ENCODE results near the gene TMEM132E. TPM values are rescaled to one million over a fixed set of nuclear protein-coding genes. Genes with fewer than 3 reads are reported as not detected.

The TMEM132E gene
- total and polyA plus RNA-seq, 10 of the 15 experiments (the other 5 are each of a cell fraction or from before 2014, with no cell fraction given), result not detected

DNA sequence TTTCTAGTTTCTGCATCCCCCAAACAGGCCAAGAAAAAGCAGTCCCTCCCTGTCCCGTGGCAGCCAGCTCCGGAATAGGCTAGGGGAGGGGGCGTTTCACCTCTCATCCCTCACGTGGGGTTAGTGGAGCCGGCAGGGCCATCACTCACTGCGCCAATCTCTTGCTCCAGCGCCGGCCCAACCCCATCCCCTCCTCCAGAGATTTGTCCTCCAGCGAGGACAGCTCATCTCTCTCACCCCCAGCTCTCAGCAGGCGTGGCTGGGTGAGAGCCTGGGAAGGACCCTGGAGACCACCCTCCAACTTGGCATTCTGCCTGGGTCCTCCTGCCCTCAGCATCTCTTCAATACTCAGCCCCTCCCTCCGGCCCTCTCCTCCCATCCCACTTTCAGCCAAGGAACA is 74.1 kb downstream of the TMEM132E start:
- no peak overlapping the region for H3K4me3 ChIP-seq
- no peak overlapping the region for H3K9ac ChIP-seq (ENCODE audit: control insufficient read depth, insufficient read depth, low read length)
- RAD21 ChIA-PET (ENCODE audit: unreplicated experiment), result no interaction called here
- FAIRE-seq (no peak), ATAC-seq (no peak), DNase-seq (ENCODE audit: low read depth, low spot score) (no peak)
- no peak overlapping the region for H2AFZ ChIP-seq (ENCODE audit: control insufficient read depth, low read depth, low read length)
- no peak overlapping the region for H3K4me2 ChIP-seq (ENCODE audit: control insufficient read depth, insufficient read depth)
- intact Hi-C loops (cut with micrococcal nuclease; ENCODE audit: unreplicated experiment) (no loop called here), in situ Hi-C loops (cut with MboI) (no loop called here)
- peaks cover 0 to 1% of the 10 kb centered on the region in 2 experiments; a peak in 3 of 4 replicates for H3K27me3 ChIP-seq (replicated peaks in 1 of 2; ENCODE audit: control insufficient read depth in 2 of 2, insufficient read depth in 2 of 2, low read length in 1 of 2)
- CTCF ChIA-PET, result interaction anchor here (0.6 kb wide), 1 partner anchor 16 kb away, joined by 4 read pairs; no protein-coding TSS in a partner anchor
- no TSS peak for BruUV-seq (replicated peaks)
- H3K79me2 ChIP-seq (ENCODE audit: control insufficient read depth, insufficient read depth, low read length), result no peaks in the 10 kb centered on the region
- H4K20me1 ChIP-seq (ENCODE audit: control insufficient read depth, insufficient read depth), result no peaks in the 10 kb centered on the region
- no peaks in the 10 kb centered on the region for H3K4me1 ChIP-seq (ENCODE audit: control insufficient read depth, insufficient read depth, low read length)
- 0% methylated on average over 10 of the region's 11 CpGs for WGBS (ENCODE audit: insufficient coverage, insufficient replicate concordance, low lambda C conversion rate, missing lambda C conversion rate)
- no peaks in the 10 kb centered on the region for H3K36me3 ChIP-seq (ENCODE audit: control insufficient read depth in 2 of 2, insufficient read depth in 2 of 2, low read length in 1 of 2)
- POLR2A ChIA-PET, result no interaction called here
- no peaks in the 10 kb centered on the region for H3K9me3 ChIP-seq (replicated peaks; ENCODE audit: control insufficient read depth, insufficient read depth, low read length)
- no peak overlapping the region for H3K27ac ChIP-seq (ENCODE audit: control insufficient read depth, insufficient read depth)
- SMC1A ChIA-PET (ENCODE audit: uncharacterized antibody, unreplicated experiment), result no interaction called here
- no peak for TF ChIP-seq RB1 (IDR thresholded peaks at IDR 0.05; ENCODE audit: borderline replicate concordance)
- TF ChIP-seq, protein P1, sequence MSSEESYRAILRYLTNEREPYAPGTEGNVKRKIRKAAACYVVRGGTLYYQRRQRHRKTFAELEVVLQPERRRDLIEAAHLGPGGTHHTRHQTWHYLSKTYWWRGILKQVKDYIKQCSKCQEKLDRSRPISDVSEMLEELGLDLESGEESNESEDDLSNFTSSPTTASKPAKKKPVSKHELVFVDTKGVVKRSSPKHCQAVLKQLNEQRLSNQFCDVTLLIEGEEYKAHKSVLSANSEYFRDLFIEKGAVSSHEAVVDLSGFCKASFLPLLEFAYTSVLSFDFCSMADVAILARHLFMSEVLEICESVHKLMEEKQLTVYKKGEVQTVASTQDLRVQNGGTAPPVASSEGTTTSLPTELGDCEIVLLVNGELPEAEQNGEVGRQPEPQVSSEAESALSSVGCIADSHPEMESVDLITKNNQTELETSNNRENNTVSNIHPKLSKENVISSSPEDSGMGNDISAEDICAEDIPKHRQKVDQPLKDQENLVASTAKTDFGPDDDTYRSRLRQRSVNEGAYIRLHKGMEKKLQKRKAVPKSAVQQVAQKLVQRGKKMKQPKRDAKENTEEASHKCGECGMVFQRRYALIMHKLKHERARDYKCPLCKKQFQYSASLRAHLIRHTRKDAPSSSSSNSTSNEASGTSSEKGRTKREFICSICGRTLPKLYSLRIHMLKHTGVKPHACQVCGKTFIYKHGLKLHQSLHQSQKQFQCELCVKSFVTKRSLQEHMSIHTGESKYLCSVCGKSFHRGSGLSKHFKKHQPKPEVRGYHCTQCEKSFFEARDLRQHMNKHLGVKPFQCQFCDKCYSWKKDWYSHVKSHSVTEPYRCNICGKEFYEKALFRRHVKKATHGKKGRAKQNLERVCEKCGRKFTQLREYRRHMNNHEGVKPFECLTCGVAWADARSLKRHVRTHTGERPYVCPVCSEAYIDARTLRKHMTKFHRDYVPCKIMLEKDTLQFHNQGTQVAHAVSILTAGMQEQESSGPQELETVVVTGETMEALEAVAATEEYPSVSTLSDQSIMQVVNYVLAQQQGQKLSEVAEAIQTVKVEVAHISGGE (CRISPR knock-in tag; IDR thresholded peaks at IDR 0.05), result no peak
- TF ChIP-seq, protein P2, sequence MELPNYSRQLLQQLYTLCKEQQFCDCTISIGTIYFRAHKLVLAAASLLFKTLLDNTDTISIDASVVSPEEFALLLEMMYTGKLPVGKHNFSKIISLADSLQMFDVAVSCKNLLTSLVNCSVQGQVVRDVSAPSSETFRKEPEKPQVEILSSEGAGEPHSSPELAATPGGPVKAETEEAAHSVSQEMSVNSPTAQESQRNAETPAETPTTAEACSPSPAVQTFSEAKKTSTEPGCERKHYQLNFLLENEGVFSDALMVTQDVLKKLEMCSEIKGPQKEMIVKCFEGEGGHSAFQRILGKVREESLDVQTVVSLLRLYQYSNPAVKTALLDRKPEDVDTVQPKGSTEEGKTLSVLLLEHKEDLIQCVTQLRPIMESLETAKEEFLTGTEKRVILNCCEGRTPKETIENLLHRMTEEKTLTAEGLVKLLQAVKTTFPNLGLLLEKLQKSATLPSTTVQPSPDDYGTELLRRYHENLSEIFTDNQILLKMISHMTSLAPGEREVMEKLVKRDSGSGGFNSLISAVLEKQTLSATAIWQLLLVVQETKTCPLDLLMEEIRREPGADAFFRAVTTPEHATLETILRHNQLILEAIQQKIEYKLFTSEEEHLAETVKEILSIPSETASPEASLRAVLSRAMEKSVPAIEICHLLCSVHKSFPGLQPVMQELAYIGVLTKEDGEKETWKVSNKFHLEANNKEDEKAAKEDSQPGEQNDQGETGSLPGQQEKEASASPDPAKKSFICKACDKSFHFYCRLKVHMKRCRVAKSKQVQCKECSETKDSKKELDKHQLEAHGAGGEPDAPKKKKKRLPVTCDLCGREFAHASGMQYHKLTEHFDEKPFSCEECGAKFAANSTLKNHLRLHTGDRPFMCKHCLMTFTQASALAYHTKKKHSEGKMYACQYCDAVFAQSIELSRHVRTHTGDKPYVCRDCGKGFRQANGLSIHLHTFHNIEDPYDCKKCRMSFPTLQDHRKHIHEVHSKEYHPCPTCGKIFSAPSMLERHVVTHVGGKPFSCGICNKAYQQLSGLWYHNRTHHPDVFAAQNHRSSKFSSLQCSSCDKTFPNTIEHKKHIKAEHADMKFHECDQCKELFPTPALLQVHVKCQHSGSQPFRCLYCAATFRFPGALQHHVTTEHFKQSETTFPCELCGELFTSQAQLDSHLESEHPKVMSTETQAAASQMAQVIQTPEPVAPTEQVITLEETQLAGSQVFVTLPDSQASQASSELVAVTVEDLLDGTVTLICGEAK (IDR thresholded peaks at IDR 0.05; ENCODE audit: borderline replicate concordance), result no peak
- TF ChIP-seq RAD51 (IDR thresholded peaks at IDR 0.05), result no peak
- no peak for TF ChIP-seq EP300 (IDR thresholded peaks at IDR 0.05; ENCODE audit: borderline replicate concordance in 1 of 2, control insufficient read depth in 1 of 2, low read depth in 2 of 2, low read length in 2 of 2)
- TF ChIP-seq TCF3 (IDR thresholded peaks at IDR 0.05; ENCODE audit: borderline replicate concordance, insufficient read depth, low read depth, low read length), result no peak
- no peak for TF ChIP-seq BCL11A (IDR thresholded peaks at IDR 0.05; ENCODE audit: low read depth, low read length)
- TF ChIP-seq EZH2 (IDR thresholded peaks at IDR 0.05; ENCODE audit: borderline replicate concordance, control insufficient read depth, low read depth, low read length), result no peak
- TF ChIP-seq NRF1 (conservative IDR thresholded peaks at IDR 0.05; ENCODE audit: low read depth, low read length), result no peak
- TF ChIP-seq, protein P3, sequence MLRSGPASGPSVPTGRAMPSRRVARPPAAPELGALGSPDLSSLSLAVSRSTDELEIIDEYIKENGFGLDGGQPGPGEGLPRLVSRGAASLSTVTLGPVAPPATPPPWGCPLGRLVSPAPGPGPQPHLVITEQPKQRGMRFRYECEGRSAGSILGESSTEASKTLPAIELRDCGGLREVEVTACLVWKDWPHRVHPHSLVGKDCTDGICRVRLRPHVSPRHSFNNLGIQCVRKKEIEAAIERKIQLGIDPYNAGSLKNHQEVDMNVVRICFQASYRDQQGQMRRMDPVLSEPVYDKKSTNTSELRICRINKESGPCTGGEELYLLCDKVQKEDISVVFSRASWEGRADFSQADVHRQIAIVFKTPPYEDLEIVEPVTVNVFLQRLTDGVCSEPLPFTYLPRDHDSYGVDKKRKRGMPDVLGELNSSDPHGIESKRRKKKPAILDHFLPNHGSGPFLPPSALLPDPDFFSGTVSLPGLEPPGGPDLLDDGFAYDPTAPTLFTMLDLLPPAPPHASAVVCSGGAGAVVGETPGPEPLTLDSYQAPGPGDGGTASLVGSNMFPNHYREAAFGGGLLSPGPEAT (IDR thresholded peaks at IDR 0.05; ENCODE audit: low read depth), result no peak
- TF ChIP-seq SMARCA5 (IDR thresholded peaks at IDR 0.05), result no peak
- no peak for TF ChIP-seq POLR2AphosphoS5 (IDR thresholded peaks at IDR 0.05; ENCODE audit: low read length)
- TF ChIP-seq MXI1 (IDR thresholded peaks at IDR 0.05; ENCODE audit: low read depth, low read length), result no peak
- TF ChIP-seq CHD2 (IDR thresholded peaks at IDR 0.05; ENCODE audit: borderline replicate concordance, low read depth, low read length), result no peak
- no peak for TF ChIP-seq BACH1 (IDR thresholded peaks at IDR 0.05; ENCODE audit: borderline replicate concordance)
- no peak for TF ChIP-seq SRF (IDR thresholded peaks at IDR 0.05; ENCODE audit: low read depth in 2 of 2, low read length in 2 of 2)

All from GM12878 (cell line).